ENCODE measurements around the gene ALK. TPM values are rescaled to one million over a fixed set of nuclear protein-coding genes. Genes with fewer than 3 reads are reported as not detected.
A peak's percentile ranks its signal among the peaks of the same experiment; 100 is the strongest.

Gene ALK
- total and polyA plus RNA-seq, 7 experiments from 2014 or later = 0.13 TPM; not detected in 6

DNA sequence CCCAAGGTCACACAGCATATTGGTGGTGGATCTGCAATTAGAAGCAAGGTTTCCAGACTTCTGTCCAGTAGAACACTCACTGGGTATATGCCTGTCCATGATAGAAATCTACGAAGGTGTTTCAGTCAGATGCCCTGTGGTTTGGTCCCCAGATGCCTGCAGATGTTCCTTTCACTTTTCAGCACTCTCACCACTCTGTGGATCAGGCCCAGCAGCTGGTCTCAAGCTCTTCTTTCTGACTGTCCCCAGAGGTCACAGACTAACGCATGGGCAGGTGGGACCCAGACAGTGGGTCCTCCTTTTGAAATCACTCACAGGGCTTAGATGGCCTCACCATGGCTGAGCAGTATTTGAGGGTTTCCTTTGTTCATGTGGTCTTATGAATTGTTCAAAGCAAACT is 376.5 kb downstream of the ALK start:
- CTCF ChIA-PET = no interaction called here
- POLR2A ChIA-PET = no interaction called here
- no peak overlapping the region for H3K4me3 Mint-ChIP-seq
- intact Hi-C loops (cut with micrococcal nuclease) = no loop called here
- DNase-seq (no peak), ATAC-seq (no peak)
- H3K27ac Mint-ChIP-seq = no peak overlapping the region
- Histone ChIP-seq H3K27me3 (ENCODE audit: control insufficient read depth in 2 of 2, insufficient read depth in 2 of 2, low read length in 2 of 2) (no peaks in the 10 kb centered on the region), H3K36me3 (ENCODE audit: control insufficient read depth in 2 of 3, insufficient read depth in 3 of 3, low read length in 3 of 3) (no peaks in the 10 kb centered on the region), H3K27ac (ENCODE audit: low read depth, low read length) (no peak overlapping the region), H3K9me3 (ENCODE audit: control insufficient read depth in 2 of 3, low read length in 3 of 3) (no peaks in the 10 kb centered on the region), H3K4me3 (ENCODE audit: low read length) (no peak overlapping the region), H3K4me1 (ENCODE audit: control insufficient read depth in 2 of 2, insufficient read depth in 2 of 2, low read length in 2 of 2) (no peaks in the 10 kb centered on the region)
- no peaks in the 10 kb centered on the region for H3K36me3 Mint-ChIP-seq
- peaks cover 15 to 31% (median 31%) of the 10 kb centered on the region in 5 donors for H3K27me3 Mint-ChIP-seq
- H3K9me3 Mint-ChIP-seq = peaks cover 0 to 2% (median 0%) of the 10 kb centered on the region in 11 donors
- H3K4me1 Mint-ChIP-seq = no peaks in the 10 kb centered on the region

DNA sequence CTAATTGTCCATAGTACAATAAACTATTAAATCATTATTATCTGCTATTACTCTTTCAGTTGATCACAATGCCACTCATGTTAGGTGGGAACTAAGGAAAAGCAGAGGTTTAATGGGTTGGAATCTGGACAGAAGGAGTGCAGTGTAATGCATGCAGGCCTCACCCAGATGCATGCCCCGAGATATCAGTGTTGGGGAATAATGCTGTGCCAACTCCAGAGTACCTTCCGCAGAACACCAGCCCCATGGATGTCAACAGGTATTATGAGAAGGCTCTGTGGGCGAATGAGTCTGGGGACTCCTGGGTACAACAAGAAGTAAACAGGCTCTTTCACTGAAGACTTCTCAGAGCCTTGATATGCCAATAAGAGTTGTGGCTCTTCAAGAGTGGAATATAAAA is 377.4 kb downstream of the ALK start:
- intact Hi-C loops (cut with micrococcal nuclease) = no loop called here
- no peaks in the 10 kb centered on the region for H3K27me3 ChIP-seq (ENCODE audit: control insufficient read depth in 2 of 2, insufficient read depth in 2 of 2, low read length in 2 of 2)
- no peak overlapping the region for H3K4me3 ChIP-seq (ENCODE audit: low read length)
- Mint-ChIP-seq H3K4me3 (no peak overlapping the region), H3K36me3 (no peaks in the 10 kb centered on the region), H3K27me3 (peaks cover 15 to 36% (median 31%) of the 10 kb centered on the region in 5 donors), H3K4me1 (no peaks in the 10 kb centered on the region), H3K9me3 (peaks cover 0 to 2% (median 0%) of the 10 kb centered on the region in 11 donors), H3K27ac (no peak overlapping the region)
- ChIA-PET POLR2A (no interaction called here), CTCF (no interaction called here)
- DNase-seq (no peak), ATAC-seq (no peak)
- H3K9me3 ChIP-seq (ENCODE audit: control insufficient read depth in 2 of 3, low read length in 3 of 3) = no peaks in the 10 kb centered on the region
- no peaks in the 10 kb centered on the region for H3K4me1 ChIP-seq (ENCODE audit: control insufficient read depth in 2 of 2, insufficient read depth in 2 of 2, low read length in 2 of 2)
- H3K36me3 ChIP-seq (ENCODE audit: control insufficient read depth in 2 of 3, insufficient read depth in 3 of 3, low read length in 3 of 3) = no peaks in the 10 kb centered on the region
- no peak overlapping the region for H3K27ac ChIP-seq (ENCODE audit: low read depth, low read length)

DNA sequence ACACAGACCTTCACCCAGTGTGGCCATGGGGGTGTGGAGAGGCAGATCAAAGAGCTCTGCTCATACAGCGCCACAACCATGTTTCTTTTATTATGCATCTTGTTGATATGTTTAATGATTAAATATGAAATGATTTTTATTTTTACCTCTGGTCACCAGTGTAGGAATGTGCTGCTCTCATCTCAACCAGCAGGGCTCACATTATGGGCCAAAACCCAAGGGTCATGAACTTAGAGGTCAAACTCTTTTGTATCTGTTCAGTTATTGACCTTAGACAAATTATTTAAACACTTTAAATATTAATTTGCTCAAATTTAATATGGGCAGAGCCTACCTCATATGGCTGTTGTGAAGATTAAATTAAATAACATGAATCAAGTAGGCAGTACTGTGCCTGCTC is 386.2 kb downstream of the ALK start:
- CTCF ChIA-PET = no interaction called here
- no peaks in the 10 kb centered on the region for H3K4me1 Mint-ChIP-seq
- Histone ChIP-seq H3K27me3 (ENCODE audit: control insufficient read depth in 2 of 2, insufficient read depth in 2 of 2, low read length in 2 of 2) (no peaks in the 10 kb centered on the region), H3K27ac (ENCODE audit: low read depth, low read length) (no peak overlapping the region), H3K9me3 (ENCODE audit: control insufficient read depth in 2 of 3, low read length in 3 of 3) (no peaks in the 10 kb centered on the region), H3K4me1 (ENCODE audit: control insufficient read depth in 2 of 2, insufficient read depth in 2 of 2, low read length in 2 of 2) (no peaks in the 10 kb centered on the region), H3K4me3 (ENCODE audit: low read length) (no peak overlapping the region), H3K36me3 (ENCODE audit: control insufficient read depth in 2 of 3, insufficient read depth in 3 of 3, low read length in 3 of 3) (no peaks in the 10 kb centered on the region)
- H3K27ac Mint-ChIP-seq = no peak overlapping the region
- POLR2A ChIA-PET = no interaction called here
- DNase-seq = no peak
- intact Hi-C loops (cut with micrococcal nuclease) = no loop called here
- H3K27me3 Mint-ChIP-seq = peaks cover 9 to 36% (median 27%) of the 10 kb centered on the region in 5 donors
- peaks cover 0 to 7% (median 0%) of the 10 kb centered on the region in 11 donors for H3K9me3 Mint-ChIP-seq
- H3K36me3 Mint-ChIP-seq = no peaks in the 10 kb centered on the region
- H3K4me3 Mint-ChIP-seq = no peak overlapping the region
- ATAC-seq = no peak

DNA sequence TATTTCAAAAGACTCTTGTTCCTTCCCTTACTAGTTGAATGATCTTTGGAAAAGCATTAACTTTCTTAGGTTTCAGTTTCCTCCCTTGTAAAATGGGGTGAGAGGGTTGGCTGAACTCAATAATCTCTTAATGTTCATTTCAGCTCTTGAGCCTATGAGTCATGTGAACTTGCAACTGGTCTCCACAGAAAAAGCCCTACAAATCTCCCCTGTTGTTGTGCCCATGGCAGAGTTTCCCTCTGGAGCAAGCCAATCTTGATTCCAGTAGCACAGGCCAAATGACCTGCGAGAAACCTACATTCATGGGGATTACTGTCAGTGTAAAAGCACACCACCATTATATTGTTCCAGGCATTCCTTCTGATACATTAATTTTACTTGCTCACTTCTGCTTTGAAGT is 388.9 kb downstream of the ALK start:
- Histone ChIP-seq H3K36me3 (ENCODE audit: control insufficient read depth in 2 of 3, insufficient read depth in 3 of 3, low read length in 3 of 3) (no peaks in the 10 kb centered on the region), H3K27ac (ENCODE audit: low read depth, low read length) (no peak overlapping the region), H3K27me3 (ENCODE audit: control insufficient read depth in 2 of 2, insufficient read depth in 2 of 2, low read length in 2 of 2) (no peaks in the 10 kb centered on the region), H3K4me1 (ENCODE audit: control insufficient read depth in 2 of 2, insufficient read depth in 2 of 2, low read length in 2 of 2) (no peaks in the 10 kb centered on the region), H3K9me3 (ENCODE audit: control insufficient read depth in 2 of 3, low read length in 3 of 3) (no peaks in the 10 kb centered on the region), H3K4me3 (ENCODE audit: low read length) (no peak overlapping the region)
- DNase-seq = no peak
- ChIA-PET CTCF (no interaction called here), POLR2A (no interaction called here)
- no peak for ATAC-seq
- intact Hi-C loops (cut with micrococcal nuclease) = no loop called here
- Mint-ChIP-seq H3K4me3 (no peak overlapping the region), H3K9me3 (peaks cover 0 to 9% (median 0%) of the 10 kb centered on the region in 11 donors), H3K4me1 (peaks cover 0 to 6% (median 0%) of the 10 kb centered on the region in 7 donors), H3K27me3 (peaks cover 8 to 41% (median 28%) of the 10 kb centered on the region in 5 donors), H3K27ac (no peak overlapping the region), H3K36me3 (no peaks in the 10 kb centered on the region)

DNA sequence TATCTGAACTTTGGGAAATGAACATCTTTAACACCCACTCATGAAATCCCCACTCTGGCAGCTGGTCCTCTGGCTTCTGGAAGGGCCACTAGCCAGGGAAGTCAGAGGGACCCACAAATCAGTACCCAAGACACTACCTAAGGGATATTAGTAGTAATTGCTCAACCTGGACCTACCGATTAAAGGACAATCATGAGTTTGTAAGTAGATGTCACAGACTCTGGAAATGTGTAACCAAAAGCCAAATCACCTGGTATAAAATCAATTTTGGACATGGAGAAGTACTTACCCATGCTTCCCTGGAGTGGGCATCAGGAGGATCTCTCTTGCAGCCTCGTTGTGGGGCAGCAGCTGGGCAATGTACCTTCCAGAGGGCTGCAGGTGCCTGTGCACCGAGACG is 389.8 kb downstream of the ALK start:
- H3K36me3 Mint-ChIP-seq = no peaks in the 10 kb centered on the region
- POLR2A ChIA-PET = no interaction called here
- Histone ChIP-seq H3K27ac (ENCODE audit: low read depth, low read length) (no peak overlapping the region), H3K9me3 (ENCODE audit: control insufficient read depth in 2 of 3, low read length in 3 of 3) (no peaks in the 10 kb centered on the region), H3K4me1 (ENCODE audit: control insufficient read depth in 2 of 2, insufficient read depth in 2 of 2, low read length in 2 of 2) (no peaks in the 10 kb centered on the region), H3K36me3 (ENCODE audit: control insufficient read depth in 2 of 3, insufficient read depth in 3 of 3, low read length in 3 of 3) (no peaks in the 10 kb centered on the region), H3K4me3 (ENCODE audit: low read length) (no peak overlapping the region), H3K27me3 (ENCODE audit: control insufficient read depth in 2 of 2, insufficient read depth in 2 of 2, low read length in 2 of 2) (no peaks in the 10 kb centered on the region)
- ATAC-seq (no peak), DNase-seq (no peak)
- peaks cover 0 to 6% (median 0%) of the 10 kb centered on the region in 7 donors for H3K4me1 Mint-ChIP-seq
- CTCF ChIA-PET = no interaction called here
- H3K4me3 Mint-ChIP-seq = no peak overlapping the region
- intact Hi-C loops (cut with micrococcal nuclease) = no loop called here
- peaks cover 0 to 5% (median 0%) of the 10 kb centered on the region in 11 donors for H3K9me3 Mint-ChIP-seq
- no peak overlapping the region for H3K27ac Mint-ChIP-seq
- H3K27me3 Mint-ChIP-seq = peaks cover 8 to 41% (median 28%) of the 10 kb centered on the region in 5 donors

DNA sequence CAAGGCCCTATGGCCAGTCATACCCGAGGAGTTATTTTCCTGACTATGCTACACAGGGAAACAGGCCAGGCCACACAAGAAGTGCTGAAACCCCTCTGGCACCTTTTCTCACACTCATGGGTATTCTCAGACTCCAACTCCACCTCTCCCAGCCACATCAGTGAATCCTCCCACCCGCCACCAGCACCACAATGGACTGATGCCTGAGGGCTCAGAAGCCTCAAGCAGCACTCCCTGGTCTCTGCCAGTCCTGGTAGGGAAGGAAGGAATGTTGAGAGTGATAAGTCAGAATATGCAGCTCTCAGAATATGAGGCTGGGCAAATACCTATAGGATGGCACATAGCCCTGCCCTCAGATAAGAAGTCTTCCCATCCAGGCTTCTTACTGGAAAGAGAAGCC is 391.1 kb downstream of the ALK start:
- Mint-ChIP-seq H3K27ac (no peak overlapping the region), H3K4me1 (peaks cover 0 to 6% (median 0%) of the 10 kb centered on the region in 7 donors), H3K36me3 (no peaks in the 10 kb centered on the region), H3K27me3 (peaks cover 8 to 41% (median 24%) of the 10 kb centered on the region in 5 donors), H3K9me3 (peaks cover 0 to 3% (median 0%) of the 10 kb centered on the region in 11 donors), H3K4me3 (no peak overlapping the region)
- H3K9me3 ChIP-seq (ENCODE audit: control insufficient read depth in 2 of 3, low read length in 3 of 3) = no peaks in the 10 kb centered on the region
- CTCF ChIA-PET = no interaction called here
- POLR2A ChIA-PET = no interaction called here
- H3K27ac ChIP-seq (ENCODE audit: low read depth, low read length) = no peak overlapping the region
- H3K4me1 ChIP-seq (ENCODE audit: control insufficient read depth in 2 of 2, insufficient read depth in 2 of 2, low read length in 2 of 2) = no peaks in the 10 kb centered on the region
- ATAC-seq (no peak), DNase-seq (no peak)
- H3K27me3 ChIP-seq (ENCODE audit: control insufficient read depth in 2 of 2, insufficient read depth in 2 of 2, low read length in 2 of 2) = no peaks in the 10 kb centered on the region
- intact Hi-C loops (cut with micrococcal nuclease) = no loop called here
- no peak overlapping the region for H3K4me3 ChIP-seq (ENCODE audit: low read length)
- H3K36me3 ChIP-seq (ENCODE audit: control insufficient read depth in 2 of 3, insufficient read depth in 3 of 3, low read length in 3 of 3) = no peaks in the 10 kb centered on the region

DNA sequence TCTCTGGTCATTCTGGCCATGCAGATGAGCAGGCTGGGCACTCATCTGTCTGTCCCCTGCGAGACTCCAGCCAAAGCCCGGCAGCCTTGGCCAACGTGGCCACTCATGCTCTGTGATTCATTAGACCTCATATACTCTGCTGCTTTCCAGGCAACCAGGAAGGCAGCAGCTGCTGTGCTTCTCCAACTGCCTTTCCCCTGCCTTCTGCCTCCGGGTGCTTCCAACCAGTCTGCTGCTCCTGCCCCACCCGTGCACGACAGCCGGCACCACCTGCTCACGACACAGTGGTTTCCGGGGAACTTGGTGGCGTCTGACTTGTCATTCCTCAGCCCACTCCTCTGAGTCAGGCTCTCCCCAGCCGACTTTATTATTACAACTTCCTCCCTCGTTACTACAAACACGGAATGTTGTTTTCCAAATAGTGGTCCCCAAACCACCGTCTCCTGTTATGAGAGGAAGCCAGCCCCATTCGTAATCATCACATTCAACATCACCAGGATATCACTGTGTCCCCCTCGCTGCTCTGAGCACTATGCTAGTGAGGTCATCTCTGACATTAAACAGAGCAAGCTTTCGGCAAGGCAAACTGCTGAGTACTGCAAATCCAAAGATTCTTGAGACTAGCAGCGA is 392.4 kb downstream of the ALK start:
- intact Hi-C loops (cut with micrococcal nuclease) = no loop called here
- Histone ChIP-seq H3K27ac (ENCODE audit: low read depth, low read length) (no peak overlapping the region), H3K36me3 (ENCODE audit: control insufficient read depth in 2 of 3, insufficient read depth in 3 of 3, low read length in 3 of 3) (no peaks in the 10 kb centered on the region), H3K4me1 (ENCODE audit: control insufficient read depth in 2 of 2, insufficient read depth in 2 of 2, low read length in 2 of 2) (no peaks in the 10 kb centered on the region), H3K4me3 (ENCODE audit: low read length) (no peak overlapping the region), H3K27me3 (ENCODE audit: control insufficient read depth in 2 of 2, insufficient read depth in 2 of 2, low read length in 2 of 2) (no peaks in the 10 kb centered on the region), H3K9me3 (ENCODE audit: control insufficient read depth in 2 of 3, low read length in 3 of 3) (no peaks in the 10 kb centered on the region)
- Mint-ChIP-seq H3K27me3 (peaks cover 9 to 42% (median 26%) of the 10 kb centered on the region in 5 donors), H3K36me3 (no peaks in the 10 kb centered on the region), H3K27ac (no peak overlapping the region), H3K9me3 (peaks cover 0 to 4% (median 0%) of the 10 kb centered on the region in 11 donors), H3K4me3 (no peak overlapping the region), H3K4me1 (peaks cover 0 to 6% (median 0%) of the 10 kb centered on the region in 7 donors)
- ATAC-seq (peak; percentile 32), DNase-seq (peak in 1 of 9 donors; percentile 23)
- POLR2A ChIA-PET = no interaction called here
- CTCF ChIA-PET = no interaction called here

All from naive thymus-derived CD4-positive, alpha-beta T cell (primary cell).